ENCODE data around the gene RAMAC. TPM values are rescaled to one million over a fixed set of nuclear protein-coding genes. Genes with fewer than 3 reads are reported as not detected.

RAMAC gene
- total and polyA plus RNA-seq, 9 donors, result 17.2 to 25.1 (median 21.2) TPM

DNA sequence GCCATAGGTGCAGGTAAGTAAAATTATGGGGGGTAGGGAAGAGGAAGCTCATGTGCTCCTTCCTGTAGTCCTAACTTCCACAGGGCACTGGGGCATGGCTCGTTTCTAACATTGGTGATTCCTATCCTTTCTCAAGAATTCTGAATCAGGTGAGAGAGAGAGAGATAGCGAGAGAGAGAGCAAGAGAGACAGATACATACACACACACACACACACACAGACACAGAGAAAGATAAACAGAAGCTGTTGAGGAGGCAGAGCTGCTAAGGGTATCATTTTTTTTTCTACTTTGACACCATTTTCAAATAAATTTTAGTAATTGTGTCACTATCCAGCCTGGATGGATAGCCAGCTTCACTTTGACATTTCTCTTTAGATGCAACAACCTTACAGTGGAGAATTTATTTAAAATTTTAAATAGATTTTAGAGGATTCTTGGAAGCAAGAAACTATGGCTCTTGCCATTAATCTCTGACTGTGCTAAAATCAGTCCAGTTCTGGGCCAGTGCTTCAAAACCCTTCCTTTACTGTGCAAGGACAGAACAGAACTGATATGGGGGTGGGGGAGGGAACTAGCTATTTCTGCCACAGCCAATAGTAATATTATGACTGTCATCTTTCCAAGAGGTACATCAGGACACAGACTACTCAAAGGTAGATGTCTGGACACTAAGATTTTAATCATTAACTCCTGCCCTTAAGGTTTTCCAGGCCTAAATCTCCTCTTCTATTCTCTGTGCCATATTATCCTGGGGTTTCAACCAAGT, 14.6 kb upstream of the RAMAC start:
- intact Hi-C loops (cut with DNase I), result loop anchor here in 1 of 4 donors (10.0 kb wide), 2 partner anchors 57 to 217 kb away; no protein-coding TSS in a partner anchor
- TF ChIP-seq EP300 (IDR thresholded peaks at IDR 0.05), result no peak
- H3K4me3 ChIP-seq, result no peak overlapping the region
- DNase-seq, result no peak
- H3K36me3 ChIP-seq, result no peaks in the 10 kb centered on the region
- no peaks in the 10 kb centered on the region for H3K4me1 ChIP-seq (ENCODE audit: insufficient read depth)
- H3K9me3 ChIP-seq, result no peaks in the 10 kb centered on the region
- no peaks in the 10 kb centered on the region for H3K27me3 ChIP-seq
- H3K27ac ChIP-seq, result no peak overlapping the region
- 60 to 75% (median 64%) methylated on average over 2 of the region's 2 CpGs for WGBS, 3 donors

DNA sequence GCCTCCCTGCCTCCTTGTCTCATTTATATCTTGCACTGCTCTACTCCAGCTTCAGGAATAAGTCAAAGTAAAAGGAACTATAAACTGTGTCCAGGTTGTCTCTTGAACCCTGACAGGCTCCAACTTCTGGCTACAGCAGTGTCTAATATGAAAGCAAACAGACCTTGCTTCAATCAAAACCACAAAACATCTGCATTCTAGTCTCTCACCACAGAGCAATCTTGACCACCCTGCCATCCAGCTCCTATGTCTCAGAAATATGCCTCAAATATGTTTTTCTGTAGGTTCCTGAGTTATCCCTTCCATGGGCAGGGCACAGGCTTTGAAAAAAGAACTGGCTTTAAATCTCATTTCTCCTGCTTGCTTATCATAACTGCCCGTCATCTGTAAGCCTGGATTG, 13.0 kb upstream of the RAMAC start:
- DNase-seq, result no peak
- 81 to 93% (median 86%) methylated on average over 1 of the region's 1 CpG for WGBS, 3 donors
- intact Hi-C loops (cut with DNase I), result loop anchor here in 1 of 4 donors (10.0 kb wide), 2 partner anchors 58 to 218 kb away; no protein-coding TSS in a partner anchor
- H3K27ac ChIP-seq, result no peak overlapping the region
- H3K9me3 ChIP-seq, result no peaks in the 10 kb centered on the region
- H3K4me3 ChIP-seq, result no peak overlapping the region
- no peaks in the 10 kb centered on the region for H3K27me3 ChIP-seq
- H3K36me3 ChIP-seq, result no peaks in the 10 kb centered on the region
- TF ChIP-seq POLR2A (IDR thresholded peaks at IDR 0.05), result no peak
- TF ChIP-seq EP300 (IDR thresholded peaks at IDR 0.05), result no peak
- TF ChIP-seq, protein P1, sequence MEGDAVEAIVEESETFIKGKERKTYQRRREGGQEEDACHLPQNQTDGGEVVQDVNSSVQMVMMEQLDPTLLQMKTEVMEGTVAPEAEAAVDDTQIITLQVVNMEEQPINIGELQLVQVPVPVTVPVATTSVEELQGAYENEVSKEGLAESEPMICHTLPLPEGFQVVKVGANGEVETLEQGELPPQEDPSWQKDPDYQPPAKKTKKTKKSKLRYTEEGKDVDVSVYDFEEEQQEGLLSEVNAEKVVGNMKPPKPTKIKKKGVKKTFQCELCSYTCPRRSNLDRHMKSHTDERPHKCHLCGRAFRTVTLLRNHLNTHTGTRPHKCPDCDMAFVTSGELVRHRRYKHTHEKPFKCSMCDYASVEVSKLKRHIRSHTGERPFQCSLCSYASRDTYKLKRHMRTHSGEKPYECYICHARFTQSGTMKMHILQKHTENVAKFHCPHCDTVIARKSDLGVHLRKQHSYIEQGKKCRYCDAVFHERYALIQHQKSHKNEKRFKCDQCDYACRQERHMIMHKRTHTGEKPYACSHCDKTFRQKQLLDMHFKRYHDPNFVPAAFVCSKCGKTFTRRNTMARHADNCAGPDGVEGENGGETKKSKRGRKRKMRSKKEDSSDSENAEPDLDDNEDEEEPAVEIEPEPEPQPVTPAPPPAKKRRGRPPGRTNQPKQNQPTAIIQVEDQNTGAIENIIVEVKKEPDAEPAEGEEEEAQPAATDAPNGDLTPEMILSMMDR (IDR thresholded peaks at IDR 0.05), result no peak
- H3K4me1 ChIP-seq (ENCODE audit: insufficient read depth), result no peaks in the 10 kb centered on the region

DNA sequence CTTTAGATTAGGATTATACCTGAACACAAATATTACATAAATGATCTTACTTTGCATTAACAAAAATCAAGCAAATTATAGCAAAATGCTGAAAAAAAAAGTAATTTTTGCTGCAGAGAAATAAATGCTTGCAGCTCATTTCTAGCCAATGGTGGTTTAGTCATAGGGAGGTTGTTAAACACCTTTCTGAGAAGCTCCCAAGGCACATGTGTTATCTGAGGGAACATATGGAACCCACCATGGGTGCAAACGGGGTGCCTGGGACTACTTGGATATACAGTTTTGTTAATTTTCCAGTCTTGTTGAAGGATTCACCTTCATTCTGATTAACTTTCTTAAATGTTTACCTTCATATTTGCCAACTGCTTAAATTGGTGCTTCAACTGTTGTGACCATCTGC, 8.9 kb upstream of the RAMAC start:
- Histone ChIP-seq H3K4me3 (no peak overlapping the region), H3K4me1 (ENCODE audit: insufficient read depth) (no peaks in the 10 kb centered on the region), H3K9me3 (no peaks in the 10 kb centered on the region), H3K27me3 (no peaks in the 10 kb centered on the region), H3K27ac (no peak overlapping the region), H3K36me3 (no peaks in the 10 kb centered on the region)
- no peak for DNase-seq
- intact Hi-C loops (cut with DNase I), result loop anchor here in 1 of 4 donors (10.0 kb wide), 2 partner anchors 62 to 222 kb away; no protein-coding TSS in a partner anchor
- WGBS, 3 donors, result 74 to 83% (median 80%) methylated on average over 1 of the region's 1 CpG
- no peak for TF ChIP-seq POLR2A (IDR thresholded peaks at IDR 0.05)

DNA sequence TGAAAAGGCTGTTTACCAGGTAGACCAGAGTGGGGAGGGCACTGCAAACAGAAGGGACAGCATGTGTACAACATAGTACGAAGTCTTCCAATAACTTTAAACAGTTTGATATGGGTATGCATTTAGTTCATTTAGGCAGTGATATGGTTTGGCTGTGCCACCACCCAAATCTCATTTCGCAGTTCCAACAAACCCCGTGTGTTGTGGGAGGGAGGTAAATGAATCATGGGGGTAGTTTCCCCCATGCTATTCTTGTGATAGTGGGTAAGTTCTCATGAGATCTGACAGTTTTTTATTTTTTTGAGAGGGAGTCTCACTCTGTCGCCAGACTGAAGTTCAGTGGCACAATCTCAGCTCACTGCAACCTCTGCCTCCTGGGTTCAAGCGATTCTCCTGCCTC, 7.6 kb upstream of the RAMAC start:
- no peaks in the 10 kb centered on the region for H3K4me1 ChIP-seq (ENCODE audit: insufficient read depth)
- 92 to 94% (median 93%) methylated on average over 5 of the region's 5 CpGs for WGBS, 3 donors
- no peak overlapping the region for H3K4me3 ChIP-seq
- no peaks in the 10 kb centered on the region for H3K36me3 ChIP-seq
- no peak for DNase-seq
- intact Hi-C loops (cut with DNase I), result loop anchor here in 1 of 4 donors (10.0 kb wide), 2 partner anchors 64 to 224 kb away; no protein-coding TSS in a partner anchor
- no peak overlapping the region for H3K27ac ChIP-seq
- H3K27me3 ChIP-seq, result no peaks in the 10 kb centered on the region
- TF ChIP-seq POLR2A (IDR thresholded peaks at IDR 0.05), result no peak
- TF ChIP-seq, protein P1 (IDR thresholded peaks at IDR 0.05), result no peak
- TF ChIP-seq EP300 (IDR thresholded peaks at IDR 0.05), result no peak
- H3K9me3 ChIP-seq, result no peaks in the 10 kb centered on the region

DNA sequence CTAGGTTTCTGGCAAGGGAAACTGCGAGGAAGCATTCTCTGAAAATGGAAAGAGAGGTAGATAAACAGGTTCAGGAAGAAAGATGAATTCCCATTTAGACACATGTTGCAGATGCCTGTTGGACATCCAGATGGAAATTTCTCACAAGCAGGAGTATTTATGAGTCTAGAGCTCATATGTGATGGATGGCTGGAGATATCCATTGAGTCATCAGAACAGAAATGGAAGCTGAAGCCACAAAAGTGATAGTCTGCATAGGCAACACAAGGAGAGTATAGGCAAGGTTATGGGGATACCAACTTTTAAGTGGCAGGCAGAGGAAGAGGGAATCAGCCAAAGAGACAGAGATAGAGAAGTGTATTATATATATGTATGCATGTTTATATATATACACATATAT, 6.3 kb upstream of the RAMAC start:
- Histone ChIP-seq H3K36me3 (no peaks in the 10 kb centered on the region), H3K9me3 (no peaks in the 10 kb centered on the region), H3K27ac (no peak overlapping the region), H3K27me3 (no peaks in the 10 kb centered on the region), H3K4me1 (ENCODE audit: insufficient read depth) (no peaks in the 10 kb centered on the region), H3K4me3 (no peak overlapping the region)
- DNase-seq, result no peak
- TF ChIP-seq, protein P1 (IDR thresholded peaks at IDR 0.05), result no peak
- no peak for TF ChIP-seq EP300 (IDR thresholded peaks at IDR 0.05)
- no peak for TF ChIP-seq POLR2A (IDR thresholded peaks at IDR 0.05)
- intact Hi-C loops (cut with DNase I), result loop anchor here in 2 of 4 donors (10.0 kb wide), 3 partner anchors 65 to 435 kb away; partner anchors contain the start of gene RPS17 (in 1 of the 2)
- WGBS, 3 donors, result 85 to 91% (median 89%) methylated on average over 1 of the region's 1 CpG
